HG03064 (cell line): ENCODE results near the gene ZNF692.

Source experiments
- ATAC-seq: cut with Tn5 transposase; IDR thresholded peaks from one replicate; pipeline ENCODE4 v1.9.1; 2021; ENCODE audit warnings: low read depth; ENCODE audit not compliant: unreplicated experiment

Gene ZNF692

DNA sequence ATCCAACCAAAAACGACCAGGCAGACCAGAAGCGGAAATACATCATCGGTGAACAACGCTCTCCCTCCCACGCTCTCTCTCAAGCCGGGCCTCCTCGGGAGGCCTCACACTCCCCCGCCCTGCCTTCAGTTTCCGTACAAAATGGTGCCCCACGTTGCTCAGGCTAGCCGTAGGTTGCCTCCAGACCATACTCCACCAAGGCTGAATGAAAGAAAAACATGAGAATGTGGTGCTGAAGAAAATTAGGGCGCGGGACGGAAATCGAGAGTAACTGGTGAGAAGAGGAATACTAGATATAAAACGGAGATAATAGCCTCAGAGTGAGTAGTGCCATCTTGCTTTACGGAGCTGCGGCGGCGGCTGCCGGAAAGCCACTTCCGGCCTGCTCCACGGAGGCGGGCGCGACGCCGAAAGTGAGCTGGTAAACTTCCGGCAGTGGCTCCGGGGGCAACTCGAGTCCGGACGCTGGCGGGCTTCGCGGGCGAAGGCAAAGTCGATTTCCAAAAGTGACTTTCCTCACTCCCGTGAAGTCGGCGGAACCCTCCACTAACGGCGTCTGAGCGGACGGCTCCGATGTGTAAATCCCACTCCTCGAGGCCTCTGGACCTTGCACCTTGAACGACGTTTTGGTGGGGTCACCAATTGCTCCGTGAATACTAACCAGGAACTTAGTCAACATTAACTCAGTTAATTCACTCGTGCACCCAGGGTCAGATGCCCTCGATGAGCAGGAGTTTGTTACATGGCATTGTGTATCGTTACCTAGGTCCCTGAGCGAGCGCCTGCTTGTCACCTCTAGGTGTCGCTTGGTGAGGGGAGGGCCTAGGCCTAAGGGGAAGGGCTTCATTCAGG is 32.8 kb downstream of the ZNF692 start, which contains the start of gene SH3BP5L:
Gene SH3BP5L (minus strand): TSS at position 7 of the 852 bp plus-strand sequence. CDS start 980 bp downstream, outside the sequence.
- ATAC-seq, result peak; percentile 95

DNA sequence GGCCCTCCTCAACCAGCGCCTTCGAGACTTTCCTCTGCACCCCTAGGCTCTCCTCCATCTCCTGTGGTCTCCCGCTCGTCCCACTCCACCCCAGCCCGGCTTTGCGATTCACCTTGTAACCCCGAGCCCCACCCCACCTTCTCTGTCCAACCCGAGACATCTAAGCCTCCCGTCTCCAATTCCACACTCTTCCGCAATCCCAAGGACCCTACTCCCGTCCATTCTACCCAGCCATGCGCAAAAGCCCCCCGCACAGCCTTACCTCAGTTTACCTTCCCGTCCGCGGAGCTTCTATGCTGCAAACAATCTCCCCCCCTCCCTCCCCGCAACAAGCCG is 33.3 kb downstream of the ZNF692 start:
- no peak for ATAC-seq

DNA sequence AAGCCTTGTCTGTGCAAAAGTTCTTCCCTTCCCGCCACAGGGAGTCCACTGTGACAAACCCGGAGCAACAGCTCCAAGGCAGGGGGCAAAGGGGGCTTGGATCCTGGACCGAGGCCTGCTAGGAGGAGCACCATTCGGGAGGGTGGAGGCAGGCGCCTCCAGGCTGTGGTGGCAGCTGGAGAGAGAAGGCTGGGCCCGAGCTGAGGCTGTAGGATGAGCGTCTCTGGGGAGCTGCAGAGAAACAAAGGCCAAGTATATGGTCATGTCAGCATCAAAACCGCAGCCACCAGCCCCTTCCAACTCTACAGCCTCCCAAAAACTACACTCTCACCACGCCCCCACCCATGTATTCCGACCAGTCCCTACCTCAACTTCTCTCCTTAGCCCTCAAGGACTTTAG is 33.7 kb downstream of the ZNF692 start:
- no peak for ATAC-seq

DNA sequence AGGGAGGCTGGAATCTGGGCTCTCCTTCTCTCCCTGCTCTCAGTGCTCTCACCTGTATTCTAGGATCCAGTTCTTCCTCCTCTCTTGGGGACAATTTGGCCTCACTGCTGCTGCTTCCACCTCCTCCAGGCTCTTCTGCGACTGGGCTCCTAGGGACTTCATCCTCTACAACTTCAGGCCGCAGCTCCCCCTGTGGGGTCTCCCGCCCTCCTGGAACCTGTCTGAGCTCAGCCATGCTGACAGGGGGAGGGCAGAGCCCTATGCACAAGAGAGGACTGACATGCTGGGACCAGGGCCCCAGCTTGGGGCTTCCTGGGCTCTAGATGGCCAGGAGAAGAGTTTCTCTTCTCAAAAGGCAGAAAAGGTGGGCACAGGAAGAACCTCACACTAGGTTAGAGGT is 34.2 kb downstream of the ZNF692 start:
- no peak for ATAC-seq

DNA sequence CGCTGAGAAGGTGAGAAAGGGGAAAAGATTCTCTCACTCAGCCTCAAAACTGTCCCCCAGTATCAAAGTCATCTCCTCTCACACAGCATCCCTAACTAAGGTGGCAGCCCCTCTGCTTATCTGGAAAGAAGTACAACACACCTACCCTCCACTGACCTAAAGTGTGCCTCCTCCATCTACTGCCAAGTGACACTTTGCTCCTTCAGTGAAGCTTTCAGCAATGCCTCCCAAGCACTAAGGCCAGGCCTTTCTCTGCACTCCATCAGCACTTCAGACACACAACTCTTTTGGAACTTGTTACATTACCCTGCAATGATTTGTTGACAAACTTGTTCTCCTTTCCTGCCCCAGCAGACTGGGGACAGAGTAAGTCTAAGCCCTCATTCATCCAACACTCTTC is 34.6 kb downstream of the ZNF692 start:
- no peak for ATAC-seq

DNA sequence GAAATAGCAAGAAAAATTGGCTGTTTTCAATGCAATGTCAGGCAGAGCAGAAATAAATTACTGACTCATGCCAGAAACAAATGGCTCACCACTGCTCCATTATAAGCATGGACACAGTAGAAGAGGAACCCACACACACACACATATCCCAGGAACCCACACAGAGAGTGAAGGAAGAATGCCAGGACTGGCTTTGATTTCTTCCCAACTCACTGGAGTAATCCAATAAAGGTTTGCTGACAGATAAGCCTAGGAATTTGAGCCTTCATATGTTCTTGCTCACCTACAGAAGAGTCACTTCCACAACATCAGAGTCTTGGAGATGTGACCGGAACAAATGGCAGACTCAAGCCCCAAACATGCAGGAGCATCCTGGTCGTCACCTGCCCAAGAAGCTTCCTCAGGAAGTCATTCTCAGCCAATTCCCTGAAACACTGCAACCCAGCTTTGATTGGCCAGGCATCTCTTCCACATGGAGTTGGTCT is 35.3 kb downstream of the ZNF692 start:
- no peak for ATAC-seq

DNA sequence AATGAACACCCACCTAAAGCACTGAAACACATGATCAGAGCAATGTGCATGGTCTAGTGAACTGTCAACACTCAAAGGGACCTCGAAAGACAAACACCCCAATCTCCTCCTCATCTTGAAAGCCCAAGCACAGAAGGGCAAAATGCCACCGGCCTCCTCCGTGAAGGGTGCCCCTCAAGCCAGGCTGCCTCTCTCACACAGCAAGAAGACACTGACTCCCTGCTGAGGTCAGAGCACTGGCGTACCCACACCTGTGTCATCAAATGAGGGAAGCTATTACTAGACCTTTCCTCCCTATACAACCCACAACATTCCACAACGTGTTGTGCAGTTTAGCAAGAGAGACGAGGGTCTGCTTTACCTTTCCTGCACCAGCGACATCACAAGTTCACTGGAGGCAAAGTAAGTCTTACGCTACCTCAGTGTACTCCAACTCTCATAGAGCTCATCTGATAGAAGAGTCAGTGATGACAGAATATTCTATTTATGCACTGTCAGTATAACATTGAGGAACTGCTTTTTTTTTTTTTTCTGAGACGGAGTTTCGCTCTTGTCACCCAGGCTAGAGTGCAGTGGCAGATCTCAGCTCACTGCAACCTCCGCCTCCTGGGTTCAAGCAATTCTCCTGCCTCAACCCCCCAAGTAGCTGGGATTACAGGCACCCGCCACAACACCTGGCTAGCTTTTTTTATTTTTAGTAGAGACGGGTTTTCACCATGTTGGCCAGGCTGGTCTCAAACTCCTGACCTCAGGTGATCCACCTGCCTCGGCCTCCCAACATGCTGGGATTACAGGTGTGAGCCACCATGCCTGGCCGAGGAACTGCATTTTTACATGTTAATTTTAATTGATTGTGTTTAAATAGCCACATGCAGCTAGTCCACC is 36.5 kb downstream of the ZNF692 start:
- ATAC-seq, result no peak

DNA sequence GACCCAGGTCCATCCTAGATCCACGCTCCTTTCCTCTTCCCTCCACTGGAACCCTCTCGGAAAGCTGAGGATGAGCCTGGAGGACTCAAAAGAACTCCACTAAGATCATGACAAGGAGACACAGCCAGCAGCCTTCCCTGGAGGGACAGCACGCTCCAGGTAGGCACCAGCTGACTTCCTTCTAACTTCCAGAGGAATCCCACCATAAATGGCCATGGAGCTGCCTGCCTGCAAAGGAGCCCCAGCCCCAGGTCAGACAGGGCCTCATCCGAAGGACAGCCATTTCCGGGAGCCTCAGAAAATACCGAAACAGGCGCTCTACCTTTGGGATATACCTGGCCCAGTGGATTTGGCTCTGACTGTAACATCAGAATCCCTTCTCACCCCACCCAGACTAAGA is 37.2 kb downstream of the ZNF692 start:
- no peak for ATAC-seq

DNA sequence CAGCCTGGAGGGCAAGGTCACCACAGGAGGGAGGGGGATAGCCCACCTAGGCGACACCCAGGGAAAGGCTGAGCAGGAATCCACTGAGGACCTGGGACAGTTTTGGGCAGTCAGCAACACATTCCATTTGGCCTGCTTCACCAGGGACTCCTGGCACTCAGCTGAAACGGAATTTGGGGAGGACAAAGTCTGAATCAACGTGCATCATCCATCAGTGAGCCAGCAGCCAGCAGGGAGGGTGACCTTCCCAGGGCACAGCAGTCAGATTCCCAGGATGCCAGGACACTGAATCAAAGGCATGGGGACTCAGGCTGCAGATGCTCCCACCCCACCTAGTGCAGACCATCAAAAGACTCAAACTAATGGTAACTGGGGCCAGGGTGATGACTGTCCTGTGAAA is 37.8 kb downstream of the ZNF692 start:
- no peak for ATAC-seq

DNA sequence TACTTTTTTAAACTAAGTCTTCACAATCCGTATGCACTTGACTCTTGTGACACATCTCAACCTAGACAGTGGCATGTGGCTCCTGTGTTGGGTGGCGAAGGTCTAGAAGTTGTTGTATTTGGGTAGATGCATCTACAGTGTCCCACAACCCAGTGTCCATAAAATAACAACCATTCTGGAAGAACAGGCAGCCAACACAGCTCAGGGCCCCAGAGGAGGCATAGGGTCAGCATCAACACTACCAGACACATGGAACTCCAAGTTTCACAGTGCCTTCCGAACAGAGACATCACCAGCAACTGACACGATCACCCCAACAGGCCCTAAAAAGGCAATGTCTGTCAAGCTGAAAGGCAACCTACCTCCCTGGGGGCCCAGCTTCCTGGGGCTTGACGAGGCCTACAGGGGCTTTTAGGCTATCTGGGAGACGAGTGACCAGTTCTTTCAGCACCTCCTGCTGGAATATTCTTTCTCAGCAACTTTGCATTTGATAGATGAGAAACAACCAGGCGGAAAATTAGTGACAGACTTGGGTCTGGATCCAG is 38.8 kb downstream of the ZNF692 start:
- ATAC-seq, result no peak

DNA sequence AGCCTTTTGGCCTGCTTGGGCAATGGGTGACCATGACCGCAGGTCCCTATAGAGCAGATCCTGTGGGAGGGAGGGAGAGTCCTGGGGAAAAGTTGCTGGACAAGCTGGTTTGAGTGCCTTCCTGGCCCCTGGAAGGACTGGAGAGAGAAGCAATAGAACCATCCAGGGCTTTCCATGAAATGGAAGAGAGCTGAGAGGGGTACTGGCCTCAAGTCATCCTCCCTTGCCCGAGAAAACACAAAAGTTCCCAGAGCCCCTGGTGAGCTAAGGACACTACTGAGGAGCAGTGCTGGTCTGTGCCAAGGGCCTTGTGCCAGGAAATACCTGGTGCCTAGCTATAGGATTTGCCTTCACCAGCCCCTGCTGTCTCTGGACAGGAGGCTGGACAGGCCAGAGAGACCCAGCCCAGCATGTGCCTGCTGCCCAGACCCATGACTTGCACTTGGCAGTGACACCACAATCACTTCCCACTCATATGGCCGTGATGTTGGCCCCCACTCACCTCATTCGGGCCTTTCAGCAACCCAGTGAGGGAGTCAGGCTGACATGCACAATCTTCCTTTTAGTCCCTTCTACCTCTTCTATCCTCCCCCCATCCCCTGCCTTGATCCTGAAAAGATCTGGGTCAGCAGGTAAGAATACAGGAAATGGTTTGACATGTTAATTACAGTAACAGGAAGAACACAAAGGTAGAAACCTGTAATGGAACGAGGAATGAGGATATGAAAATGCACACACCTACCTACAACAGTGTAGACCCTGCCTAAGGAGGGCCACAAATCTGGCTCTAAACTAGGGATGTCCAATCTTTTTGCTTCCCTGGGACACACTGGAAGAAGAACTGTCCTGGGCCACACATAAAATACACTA is 40.1 kb downstream of the ZNF692 start:
- no peak for ATAC-seq

DNA sequence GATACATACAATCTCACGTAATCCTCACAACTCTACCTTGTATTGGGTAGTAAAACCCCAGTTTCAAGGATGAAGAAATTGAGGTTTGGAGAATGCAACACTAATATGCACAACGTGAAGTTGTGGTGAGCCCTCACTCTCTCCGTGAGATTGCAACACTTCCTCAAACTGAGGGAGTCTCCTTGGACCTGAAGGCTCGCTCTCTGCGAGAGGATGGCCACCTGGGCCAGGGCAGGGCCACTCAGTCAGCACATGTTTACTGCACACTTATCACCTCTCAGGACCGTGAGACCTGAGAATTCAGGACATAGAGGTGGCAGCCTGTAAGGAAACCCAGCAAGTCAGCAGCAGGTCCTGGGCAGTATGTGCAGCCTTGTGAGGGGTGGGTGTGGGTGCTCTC is 41.8 kb downstream of the ZNF692 start:
- no peak for ATAC-seq

DNA sequence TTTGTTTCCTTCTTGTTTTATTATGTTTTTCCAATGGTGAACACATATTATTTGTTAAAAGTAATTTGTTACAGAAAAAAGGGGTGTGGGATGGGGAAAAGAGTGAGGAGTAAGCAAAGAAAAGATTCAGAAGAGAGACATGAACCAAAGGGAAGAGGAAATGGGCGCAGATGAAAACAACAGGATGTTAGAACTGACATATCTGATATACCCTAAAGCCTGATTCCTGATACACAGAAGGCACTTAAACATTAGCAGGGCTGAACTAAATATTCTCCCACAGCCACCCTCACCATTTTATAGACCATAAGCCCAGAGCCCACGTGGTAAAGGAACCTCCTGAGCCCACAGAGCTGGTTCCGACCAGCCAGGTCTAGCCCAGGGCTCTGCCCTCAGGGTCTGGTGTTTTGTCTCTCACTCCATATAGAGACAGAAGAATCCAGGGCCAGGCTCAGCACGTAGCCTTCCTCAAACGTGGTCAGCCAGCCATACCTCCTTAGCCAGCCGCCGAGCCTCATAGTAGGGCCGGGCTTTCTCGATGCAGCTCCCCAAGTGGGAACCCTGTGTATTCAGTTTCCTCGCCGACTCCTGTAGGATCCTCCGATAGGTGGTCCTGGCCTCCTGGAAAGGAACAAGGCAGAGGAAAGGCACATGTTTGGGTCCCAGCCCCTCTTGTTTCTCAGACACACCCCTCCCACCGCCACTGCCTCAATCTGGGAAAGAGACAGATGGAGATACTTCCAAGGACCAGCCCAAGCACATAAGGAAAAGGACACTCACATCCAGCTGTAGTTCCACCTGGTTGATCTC is 42.6 kb downstream of the ZNF692 start:
- no peak for ATAC-seq

DNA sequence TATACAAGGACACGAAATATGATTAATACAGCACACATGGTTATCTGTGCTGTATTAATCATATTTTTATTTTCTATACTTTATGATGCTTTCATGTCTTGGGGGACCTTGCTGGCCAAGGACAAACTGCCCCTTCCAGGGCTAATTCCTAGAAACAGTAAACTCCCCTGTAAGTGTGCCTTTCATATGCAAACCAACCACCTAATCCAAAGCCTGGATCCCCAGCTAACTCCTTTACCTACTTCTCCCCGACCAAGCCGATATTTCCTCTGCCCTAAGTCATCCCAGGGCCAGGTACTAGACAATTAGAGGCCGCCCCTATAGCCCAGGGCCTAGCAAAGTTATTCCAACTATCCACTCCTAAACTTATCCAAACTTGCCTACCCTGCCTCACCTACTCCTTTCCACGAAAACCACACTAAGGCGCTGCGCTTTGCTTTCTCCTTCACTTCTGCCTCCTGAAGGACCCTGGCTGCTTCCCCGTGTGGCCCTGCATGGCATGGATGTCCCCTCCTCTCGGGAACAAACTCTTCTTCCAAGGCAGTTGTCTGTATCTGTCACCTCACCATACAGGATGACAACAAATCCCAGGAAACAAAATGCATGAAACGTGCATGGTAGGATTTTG is 43.4 kb downstream of the ZNF692 start:
- ATAC-seq, result no peak

DNA sequence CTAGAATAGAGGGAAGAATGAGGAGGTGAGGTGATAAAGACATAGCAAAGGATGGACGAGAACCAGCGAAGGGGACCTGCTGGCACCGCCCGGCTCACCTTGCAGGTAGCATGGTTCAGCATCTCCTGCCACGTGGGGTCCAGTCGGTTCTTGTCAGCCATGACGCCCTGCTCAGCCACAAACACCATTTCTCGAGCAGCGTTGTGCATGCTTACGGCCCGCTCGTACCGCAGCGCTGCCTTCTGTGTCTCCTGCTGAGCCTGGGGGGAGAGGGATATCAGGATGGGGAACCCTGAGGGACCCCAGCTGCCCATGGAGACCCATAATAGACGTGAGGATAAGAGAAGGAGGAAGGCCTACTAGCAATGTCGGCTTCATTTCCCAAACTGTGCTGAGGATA is 44.5 kb downstream of the ZNF692 start:
- no peak for ATAC-seq

DNA sequence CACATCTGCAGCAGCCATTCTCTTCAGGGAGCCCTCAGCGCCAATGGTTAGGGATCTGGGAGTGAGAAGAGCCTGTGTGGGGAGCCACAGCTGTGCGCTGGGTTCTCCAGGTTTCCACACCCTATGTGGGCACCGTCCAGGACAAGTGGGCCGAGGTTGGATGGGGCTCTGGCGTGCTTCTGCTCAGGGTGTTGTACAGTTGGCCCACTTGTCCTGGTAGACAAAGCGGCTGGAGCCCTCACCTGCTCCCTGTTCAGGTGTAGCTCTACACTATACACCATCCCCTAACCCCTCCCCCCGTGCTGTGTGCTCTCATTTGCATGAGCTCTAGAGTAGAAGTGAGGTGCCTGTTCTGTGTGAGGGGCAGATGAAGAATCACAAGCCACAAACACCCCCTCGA is 45.3 kb downstream of the ZNF692 start:
- no peak for ATAC-seq

DNA sequence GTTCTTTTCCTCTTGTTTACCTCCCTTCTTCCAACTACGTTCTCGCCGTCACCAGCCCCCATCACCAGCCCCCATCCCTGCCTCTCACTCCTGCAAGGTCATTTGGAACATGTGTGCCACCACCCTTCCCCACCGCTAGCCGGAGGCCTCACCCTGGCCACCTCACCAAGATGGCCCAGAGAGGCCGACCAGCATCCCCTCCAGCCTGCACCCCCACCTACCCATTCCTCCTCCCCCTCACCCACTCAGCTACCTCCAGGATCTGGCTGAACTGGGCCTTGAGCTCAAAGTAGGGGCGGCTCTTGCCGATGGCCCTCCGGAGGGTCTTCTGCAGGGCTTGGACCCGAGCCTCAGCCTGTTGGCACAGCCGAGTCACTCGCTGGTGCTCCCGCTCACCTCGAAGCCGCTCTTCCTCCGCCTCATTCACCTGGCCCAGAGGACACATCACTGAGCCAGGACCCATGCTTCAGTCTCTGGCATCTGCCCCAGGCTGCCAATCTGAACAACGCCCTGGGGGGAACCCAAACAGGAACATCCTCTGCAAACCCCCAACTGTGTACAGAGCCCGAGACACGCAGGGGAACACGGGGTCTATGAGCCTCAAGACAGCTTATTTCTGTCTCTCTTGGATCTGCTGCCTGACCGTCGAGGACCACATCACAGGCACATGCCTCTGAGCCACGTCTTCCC is 46.0 kb downstream of the ZNF692 start:
- no peak for ATAC-seq
